ENCODE measurements around the gene MAPK11.

- TF ChIP-seq POLR2AphosphoS5 (IDR thresholded peaks at IDR 0.05; ENCODE audit: borderline replicate concordance, low read depth, low read length) (no peak), EZH2 (IDR thresholded peaks at IDR 0.05) (no peak), FOXP2 (optimal IDR thresholded peaks at IDR 0.05; ENCODE audit: control extremely low read depth, extremely low read length, insufficient read depth) (no peak)
Observed at GRCh38 chr22:50299785-50300619, 29.8 kb upstream of the MAPK11 start.
